GM23338 (cell line): ENCODE results near the gene CIZ1.

Source experiments
- CREB1 ChIP-seq: fragments of 250-450 bp; sonication (Bioruptor Pico); IDR thresholded peaks from 2 replicates; pipeline ENCODE4 v1.5.0; 2020; ENCODE audit warnings: low read depth, mild to moderate bottlenecking, moderate library complexity
- EZH2 ChIP-seq: fragments of 200-600 bp; sonication (generic); IDR thresholded peaks from one replicate; pipeline ENCODE4 v1.8.0; 2017; ENCODE audit warnings: antibody characterized with exemption, mild to moderate bottlenecking, low read depth; ENCODE audit not compliant: unreplicated experiment
- EZH2phosphoT487 ChIP-seq: fragments of 200-600 bp; sonication (generic); IDR thresholded peaks from one replicate; pipeline ENCODE4 v1.8.1; 2018; ENCODE audit warnings: antibody characterized with exemption; ENCODE audit not compliant: unreplicated experiment
- JUNB ChIP-seq: IDR thresholded peaks from one replicate; pipeline ENCODE4 v1.6.1; 2016; ENCODE audit warnings: antibody characterized with exemption; ENCODE audit not compliant: unreplicated experiment
- POLR2AphosphoS5 ChIP-seq: IDR thresholded peaks from 2 replicates; pipeline ENCODE4 v1.6.1; 2016; ENCODE audit warnings: antibody characterized with exemption, low read depth
- STAT1 ChIP-seq: IDR thresholded peaks from one replicate; pipeline ENCODE4 v1.6.1; 2016; ENCODE audit warnings: antibody characterized with exemption; ENCODE audit not compliant: unreplicated experiment
- ZNF331 ChIP-seq: fragments of 250-450 bp; sonication (Bioruptor Pico); IDR thresholded peaks from 2 replicates; pipeline ENCODE4 v1.5.0; 2020; ENCODE audit warnings: low read depth, mild to moderate bottlenecking, moderate library complexity
- TF ChIP-seq, protein P1 (sequence below), 2 experiments: fragments of 200-600 bp in 1 of 2; sonication (generic) in 1 of 2; conservative IDR thresholded peaks; 2 replicates each; pipeline versions ENCODE4 v1.5.1 to v1.6.1; 2016 to 2017; ENCODE audit warnings: antibody characterized with exemption in 2 of 2, low read depth in 2 of 2, mild to moderate bottlenecking in 2 of 2, moderate library complexity in 1 of 2
- TF ChIP-seq, protein P2 (sequence below): IDR thresholded peaks from one replicate; pipeline ENCODE4 v1.6.1; 2018; ENCODE audit warnings: antibody characterized with exemption; ENCODE audit not compliant: unreplicated experiment

DNA sequence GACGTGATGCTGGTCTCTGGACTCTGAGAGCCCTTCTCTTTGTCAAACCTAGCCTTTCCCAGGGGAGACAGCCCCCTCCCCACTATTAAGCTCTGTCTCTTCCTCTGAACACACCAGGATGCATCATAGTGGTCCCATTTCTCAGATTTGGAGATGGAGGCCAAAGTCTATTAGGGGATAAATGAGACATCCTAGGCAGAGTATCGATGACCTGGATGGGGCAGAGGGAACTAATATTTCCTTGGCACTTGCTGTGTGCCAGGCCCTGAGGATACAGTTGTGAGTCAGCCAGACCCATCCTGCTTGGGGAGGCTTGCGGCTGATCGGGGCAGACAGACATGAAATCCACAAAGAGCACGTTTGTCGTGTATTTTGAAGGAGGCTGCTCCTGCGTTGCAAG lies 17.0 kb upstream of the CIZ1 start:
- TF ChIP-seq JUNB (no peak), POLR2AphosphoS5 (no peak), EZH2phosphoT487 (no peak), STAT1 (no peak), EZH2 (no peak), CREB1 (CRISPR knock-in tag) (no peak), ZNF331 (CRISPR knock-in tag) (no peak)
- TF ChIP-seq, protein P1, sequence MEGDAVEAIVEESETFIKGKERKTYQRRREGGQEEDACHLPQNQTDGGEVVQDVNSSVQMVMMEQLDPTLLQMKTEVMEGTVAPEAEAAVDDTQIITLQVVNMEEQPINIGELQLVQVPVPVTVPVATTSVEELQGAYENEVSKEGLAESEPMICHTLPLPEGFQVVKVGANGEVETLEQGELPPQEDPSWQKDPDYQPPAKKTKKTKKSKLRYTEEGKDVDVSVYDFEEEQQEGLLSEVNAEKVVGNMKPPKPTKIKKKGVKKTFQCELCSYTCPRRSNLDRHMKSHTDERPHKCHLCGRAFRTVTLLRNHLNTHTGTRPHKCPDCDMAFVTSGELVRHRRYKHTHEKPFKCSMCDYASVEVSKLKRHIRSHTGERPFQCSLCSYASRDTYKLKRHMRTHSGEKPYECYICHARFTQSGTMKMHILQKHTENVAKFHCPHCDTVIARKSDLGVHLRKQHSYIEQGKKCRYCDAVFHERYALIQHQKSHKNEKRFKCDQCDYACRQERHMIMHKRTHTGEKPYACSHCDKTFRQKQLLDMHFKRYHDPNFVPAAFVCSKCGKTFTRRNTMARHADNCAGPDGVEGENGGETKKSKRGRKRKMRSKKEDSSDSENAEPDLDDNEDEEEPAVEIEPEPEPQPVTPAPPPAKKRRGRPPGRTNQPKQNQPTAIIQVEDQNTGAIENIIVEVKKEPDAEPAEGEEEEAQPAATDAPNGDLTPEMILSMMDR (conservative IDR thresholded peaks at IDR 0.05; ENCODE audit: low read depth in 2 of 2) = no peak
- TF ChIP-seq, protein P2, sequence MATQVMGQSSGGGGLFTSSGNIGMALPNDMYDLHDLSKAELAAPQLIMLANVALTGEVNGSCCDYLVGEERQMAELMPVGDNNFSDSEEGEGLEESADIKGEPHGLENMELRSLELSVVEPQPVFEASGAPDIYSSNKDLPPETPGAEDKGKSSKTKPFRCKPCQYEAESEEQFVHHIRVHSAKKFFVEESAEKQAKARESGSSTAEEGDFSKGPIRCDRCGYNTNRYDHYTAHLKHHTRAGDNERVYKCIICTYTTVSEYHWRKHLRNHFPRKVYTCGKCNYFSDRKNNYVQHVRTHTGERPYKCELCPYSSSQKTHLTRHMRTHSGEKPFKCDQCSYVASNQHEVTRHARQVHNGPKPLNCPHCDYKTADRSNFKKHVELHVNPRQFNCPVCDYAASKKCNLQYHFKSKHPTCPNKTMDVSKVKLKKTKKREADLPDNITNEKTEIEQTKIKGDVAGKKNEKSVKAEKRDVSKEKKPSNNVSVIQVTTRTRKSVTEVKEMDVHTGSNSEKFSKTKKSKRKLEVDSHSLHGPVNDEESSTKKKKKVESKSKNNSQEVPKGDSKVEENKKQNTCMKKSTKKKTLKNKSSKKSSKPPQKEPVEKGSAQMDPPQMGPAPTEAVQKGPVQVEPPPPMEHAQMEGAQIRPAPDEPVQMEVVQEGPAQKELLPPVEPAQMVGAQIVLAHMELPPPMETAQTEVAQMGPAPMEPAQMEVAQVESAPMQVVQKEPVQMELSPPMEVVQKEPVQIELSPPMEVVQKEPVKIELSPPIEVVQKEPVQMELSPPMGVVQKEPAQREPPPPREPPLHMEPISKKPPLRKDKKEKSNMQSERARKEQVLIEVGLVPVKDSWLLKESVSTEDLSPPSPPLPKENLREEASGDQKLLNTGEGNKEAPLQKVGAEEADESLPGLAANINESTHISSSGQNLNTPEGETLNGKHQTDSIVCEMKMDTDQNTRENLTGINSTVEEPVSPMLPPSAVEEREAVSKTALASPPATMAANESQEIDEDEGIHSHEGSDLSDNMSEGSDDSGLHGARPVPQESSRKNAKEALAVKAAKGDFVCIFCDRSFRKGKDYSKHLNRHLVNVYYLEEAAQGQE = no peak
